Astrocyte (in vitro differentiated cells and primary cell): ENCODE data around the gene HMG20B. TPM values are rescaled to one million over a fixed set of nuclear protein-coding genes. Genes with fewer than 3 reads are reported as not detected.

ENCODE experiments used
- DNase-seq: peaks from one replicate; pipeline ENCODE4 v3.0.0-alpha.2; 2010; ENCODE audit warnings: low read depth
- FAIRE-seq: peaks from 2 replicates; lab custom pipeline; 2011; peaks lifted over from hg19 to GRCh38; lab: Jason Lieb, UNC
- H2AFZ ChIP-seq: 2 replicates; pipeline ENCODE4 v1.6.0; 2012; ENCODE audit warnings: low read depth, low read length, inconsistent platforms
- H3K27ac ChIP-seq: 2 replicates; pipeline ENCODE4 v1.5.1; 2011; ENCODE audit warnings: low read depth, low read length, inconsistent platforms
- H3K27me3 ChIP-seq: 2 replicates; pipeline ENCODE4 v1.6.0; 2011; ENCODE audit warnings: low read length, inconsistent platforms; ENCODE audit not compliant: insufficient read depth
- H3K36me3 ChIP-seq: 2 replicates; pipeline ENCODE4 v1.5.1; 2011; ENCODE audit warnings: low read length, inconsistent platforms; ENCODE audit not compliant: insufficient read depth
- H3K4me1 ChIP-seq: 2 replicates; pipeline ENCODE4 v1.5.1; 2011; ENCODE audit warnings: low read length, inconsistent platforms; ENCODE audit not compliant: insufficient read depth
- H3K4me2 ChIP-seq: 2 replicates; pipeline ENCODE4 v1.6.0; 2012; ENCODE audit warnings: low read length, inconsistent platforms
- H3K4me3 ChIP-seq: 2 replicates; pipeline ENCODE4 v1.5.1; 2011; ENCODE audit warnings: low read depth, mild to moderate bottlenecking, low read length, inconsistent platforms; ENCODE audit not compliant: insufficient read depth
- H3K79me2 ChIP-seq: 2 replicates; pipeline ENCODE4 v1.6.0; 2012; ENCODE audit warnings: mild to moderate bottlenecking, low read length, inconsistent platforms; ENCODE audit not compliant: insufficient read depth
- H3K9ac ChIP-seq: 2 replicates; pipeline ENCODE4 v1.6.0; 2012; ENCODE audit warnings: mild to moderate bottlenecking, low read length, inconsistent platforms
- H3K9me3 ChIP-seq: 2 replicates; pipeline ENCODE4 v1.5.1; 2012; ENCODE audit warnings: low read depth, mild to moderate bottlenecking, low read length, inconsistent platforms; ENCODE audit not compliant: insufficient read depth
- H4K20me1 ChIP-seq: 2 replicates; pipeline ENCODE4 v1.6.0; 2012; ENCODE audit warnings: low read length, inconsistent platforms; ENCODE audit not compliant: insufficient read depth
- H3K27ac Mint-ChIP-seq: one replicate; pipeline ENCODE4 v1.8.0; 2021; ENCODE audit warnings: mild to moderate bottlenecking, mixed read lengths; ENCODE audit not compliant: unreplicated experiment
- H3K27me3 Mint-ChIP-seq: one replicate; pipeline ENCODE4 v1.8.0; 2021; ENCODE audit warnings: low read depth, mixed read lengths; ENCODE audit not compliant: unreplicated experiment
- H3K36me3 Mint-ChIP-seq: one replicate; pipeline ENCODE4 v1.8.0; 2021; ENCODE audit warnings: low read depth, mixed read lengths; ENCODE audit not compliant: unreplicated experiment
- H3K4me1 Mint-ChIP-seq: one replicate; pipeline ENCODE4 v1.8.0; 2021; ENCODE audit warnings: low read depth, mixed read lengths; ENCODE audit not compliant: unreplicated experiment
- H3K4me3 Mint-ChIP-seq: one replicate; pipeline ENCODE4 v1.8.0; 2021; ENCODE audit warnings: mild to moderate bottlenecking, moderate library complexity, mixed read lengths; ENCODE audit not compliant: unreplicated experiment
- H3K9me3 Mint-ChIP-seq: one replicate; pipeline ENCODE4 v1.8.0; 2021; ENCODE audit warnings: mild to moderate bottlenecking, mixed read lengths; ENCODE audit not compliant: unreplicated experiment
- CTCF ChIP-seq: IDR thresholded peaks from 2 replicates; pipeline ENCODE4 v1.5.1; 2011; ENCODE audit warnings: low read depth, mild to moderate bottlenecking, inconsistent platforms, low read length, moderate library complexity; ENCODE audit not compliant: insufficient read depth
- EZH2 ChIP-seq: IDR thresholded peaks from 2 replicates; pipeline ENCODE4 v1.6.1; 2012; ENCODE audit warnings: mild to moderate bottlenecking, low read length, inconsistent platforms; ENCODE audit not compliant: insufficient read depth
- total RNA-seq: library from RNA; stranded (reverse); gene quantifications from 2 replicates; pipeline ENCODE4 v1.2.1, GENCODE V29; 2021

The HMG20B gene
- total RNA-seq, 1 donor from 2014 or later, result 55.9 TPM

GRCh38 chr19:3535235-3535535 is 37.6 kb upstream of the HMG20B start:
- DNase-seq (no peak), FAIRE-seq (no peak)
- Mint-ChIP-seq H3K4me3 (no peak overlapping the region), H3K27me3 (no peaks in the 10 kb centered on the region), H3K9me3 (no peaks in the 10 kb centered on the region), H3K4me1 (no peaks in the 10 kb centered on the region), H3K36me3 (peaks cover 18% of the 10 kb centered on the region), H3K27ac (peak overlapping the region; percentile 77)
- Histone ChIP-seq H3K27ac (no peak overlapping the region), H3K27me3 (no peaks in the 10 kb centered on the region), H2AFZ (no peak overlapping the region), H3K4me1 (no peaks in the 10 kb centered on the region), H3K9ac (no peak overlapping the region), H3K9me3 (no peaks in the 10 kb centered on the region), H4K20me1 (peaks cover 58% of the 10 kb centered on the region), H3K4me2 (no peak overlapping the region), H3K36me3 (peaks cover 6% of the 10 kb centered on the region), H3K4me3 (no peak overlapping the region), H3K79me2 (peaks cover 5% of the 10 kb centered on the region)
- TF ChIP-seq EZH2 (no peak), CTCF (no peak)

GRCh38 chr19:3535563-3535965 is 37.2 kb upstream of the HMG20B start:
- no peaks in the 10 kb centered on the region for H3K27me3 Mint-ChIP-seq
- Histone ChIP-seq H2AFZ (no peak overlapping the region), H3K36me3 (peaks cover 6% of the 10 kb centered on the region), H3K9ac (no peak overlapping the region), H3K4me2 (no peak overlapping the region), H3K79me2 (peaks cover 5% of the 10 kb centered on the region), H4K20me1 (peaks cover 54% of the 10 kb centered on the region), H3K4me1 (no peaks in the 10 kb centered on the region), H3K27ac (no peak overlapping the region), H3K27me3 (no peaks in the 10 kb centered on the region), H3K9me3 (no peaks in the 10 kb centered on the region), H3K4me3 (no peak overlapping the region)
- no peak overlapping the region for H3K4me3 Mint-ChIP-seq
- FAIRE-seq, result no peak
- H3K4me1 Mint-ChIP-seq, result no peaks in the 10 kb centered on the region
- H3K9me3 Mint-ChIP-seq, result no peaks in the 10 kb centered on the region
- DNase-seq, result no peak
- no peak for TF ChIP-seq CTCF
- TF ChIP-seq EZH2, result no peak
- H3K27ac Mint-ChIP-seq, result peak overlapping the region; percentile 47
- H3K36me3 Mint-ChIP-seq, result peaks cover 18% of the 10 kb centered on the region

GRCh38 chr19:3535981-3536380 is 36.8 kb upstream of the HMG20B start:
- Histone ChIP-seq H4K20me1 (peaks cover 50% of the 10 kb centered on the region), H3K4me2 (no peak overlapping the region), H3K27me3 (no peaks in the 10 kb centered on the region), H2AFZ (no peak overlapping the region), H3K4me1 (no peaks in the 10 kb centered on the region), H3K9me3 (no peaks in the 10 kb centered on the region), H3K36me3 (peaks cover 6% of the 10 kb centered on the region), H3K27ac (no peak overlapping the region), H3K4me3 (no peak overlapping the region), H3K9ac (no peak overlapping the region), H3K79me2 (peaks cover 5% of the 10 kb centered on the region)
- no peak for DNase-seq
- Mint-ChIP-seq H3K9me3 (no peaks in the 10 kb centered on the region), H3K27ac (peak overlapping the region; percentile 78), H3K4me3 (no peak overlapping the region), H3K4me1 (no peaks in the 10 kb centered on the region), H3K36me3 (peaks cover 18% of the 10 kb centered on the region), H3K27me3 (no peaks in the 10 kb centered on the region)
- TF ChIP-seq EZH2, result no peak
- TF ChIP-seq CTCF, result no peak
- FAIRE-seq, result no peak
